OCI-LY3 (cell line): ENCODE data around the gene HOTAIR.

Experiments used
- H2AFZ ChIP-seq: fragments of 200-600, 300-600 bp; shearing (Covaris generic); 2 replicates; pipeline ENCODE4 v1.6.0; 2014; ENCODE audit warnings: antibody characterized with exemption, low read depth, low read length
- H3K27ac ChIP-seq: fragments of 200-600, 300-600 bp; sonication (generic); 2 replicates; pipeline ENCODE4 v1.5.1; 2014; ENCODE audit warnings: mild to moderate bottlenecking, low read length, moderate library complexity, mixed read lengths
- H3K27me3 ChIP-seq: fragments of 200-600, 300-600 bp; sonication (generic); 2 replicates; pipeline ENCODE4 v1.6.1; 2014; ENCODE audit warnings: low read depth, low read length, mixed read lengths
- H3K36me3 ChIP-seq: fragments of 200-600, 300-600 bp; sonication (generic); replicated peaks from 2 replicates; pipeline ENCODE3; 2014; ENCODE audit warnings: low read depth, low read length, mixed read lengths
- H3K4me1 ChIP-seq: fragments of 300-600, 200-600 bp; sonication (generic); 2 replicates; pipeline ENCODE4 v1.6.1; 2014; ENCODE audit warnings: low read length, mixed read lengths
- H3K4me2 ChIP-seq: fragments of 200-600, 300-600 bp; sonication (generic); 2 replicates; pipeline ENCODE4 v1.6.1; 2014; ENCODE audit warnings: low read length, mixed read lengths
- H3K4me3 ChIP-seq: fragments of 300-600, 200-600 bp; sonication (generic); 2 replicates; pipeline ENCODE4 v1.5.1; 2014; ENCODE audit warnings: antibody characterized with exemption, mild to moderate bottlenecking, low read length, moderate library complexity
- H3K79me2 ChIP-seq: fragments of 300-600, 200-600 bp; shearing (Covaris generic); 2 replicates; pipeline ENCODE4 v1.6.1; 2014; ENCODE audit warnings: mild to moderate bottlenecking, low read length, mixed read lengths
- H3K9ac ChIP-seq: fragments of 300-600, 200-600 bp; shearing (Covaris generic); 2 replicates; pipeline ENCODE4 v1.6.0; 2014; ENCODE audit warnings: mild to moderate bottlenecking, low read length, moderate library complexity
- H3K9me3 ChIP-seq: fragments of 200-600, 300-600 bp; shearing (Covaris generic); 2 replicates; pipeline ENCODE4 v1.6.1; 2014; ENCODE audit warnings: low read length, mixed read lengths; ENCODE audit not compliant: insufficient read depth
- H4K20me1 ChIP-seq: fragments of 200-600, 300-600 bp; sonication (generic); 2 replicates; pipeline ENCODE4 v1.6.1; 2016; ENCODE audit warnings: low read length, mixed read lengths; ENCODE audit not compliant: insufficient read depth
- EZH2phosphoT487 ChIP-seq: fragments of 200-600 bp; shearing (Covaris generic); IDR thresholded peaks from 2 replicates; pipeline ENCODE4 v1.6.1; 2018; ENCODE audit warnings: antibody characterized with exemption, mixed run types, low read depth
- TF ChIP-seq, protein P1 (sequence below): fragments of 200-600, 300-600 bp; sonication (generic); IDR thresholded peaks from 2 replicates; pipeline ENCODE4 v1.5.1; 2014; ENCODE audit warnings: antibody characterized with exemption, low read length, low read depth

HOTAIR gene

DNA sequence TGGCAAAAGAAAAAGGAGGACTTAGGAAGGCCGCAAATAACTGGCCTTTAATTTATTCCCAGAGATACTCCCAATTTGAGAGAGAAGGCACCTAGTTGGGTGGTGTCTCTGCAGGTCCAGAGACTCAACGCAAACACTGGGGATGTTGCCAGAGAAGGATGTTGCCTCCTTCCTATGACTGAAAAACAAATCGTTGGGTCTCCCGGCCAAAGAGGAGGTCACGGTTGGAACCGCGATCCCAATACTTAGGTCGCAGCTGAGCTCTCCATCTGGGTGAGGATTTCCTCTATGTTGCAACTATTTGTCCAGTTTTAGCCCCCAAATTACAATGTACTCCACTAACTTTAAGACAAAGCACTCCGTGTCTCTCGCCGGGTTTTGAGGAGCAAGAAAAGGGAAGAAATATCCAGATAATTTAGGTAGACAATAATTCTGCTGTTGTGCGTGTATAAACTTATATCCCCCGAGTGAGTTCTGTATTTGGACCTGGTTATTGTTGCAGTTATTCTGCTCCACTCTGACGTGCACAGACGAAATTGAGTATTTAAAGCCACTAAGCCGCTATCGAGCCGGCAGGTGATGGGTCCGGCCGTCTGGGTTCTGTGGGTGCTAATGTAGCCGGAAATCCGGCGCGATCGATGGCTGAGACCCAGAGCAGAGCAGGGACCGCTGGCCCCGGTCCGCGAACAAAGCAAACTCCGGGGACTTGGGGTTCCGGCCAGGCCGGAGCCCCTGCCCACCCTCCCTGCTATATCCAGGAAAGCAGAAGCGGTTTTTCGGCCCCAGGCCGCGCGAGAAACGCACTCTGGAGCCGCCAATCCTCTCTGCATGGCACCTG, 14.3 kb downstream of the HOTAIR start:
- Histone ChIP-seq H3K4me1 (peaks cover 23% of the 10 kb centered on the region), H3K36me3 (no peaks in the 10 kb centered on the region), H3K4me2 (no peak overlapping the region), H3K4me3 (no peak overlapping the region), H3K9ac (no peak overlapping the region), H4K20me1 (no peaks in the 10 kb centered on the region), H3K27ac (no peak overlapping the region), H3K79me2 (no peaks in the 10 kb centered on the region), H3K27me3 (peaks cover 17% of the 10 kb centered on the region), H3K9me3 (no peaks in the 10 kb centered on the region), H2AFZ (no peak overlapping the region)
- TF ChIP-seq EZH2phosphoT487 = no peak
- TF ChIP-seq, protein P1, sequence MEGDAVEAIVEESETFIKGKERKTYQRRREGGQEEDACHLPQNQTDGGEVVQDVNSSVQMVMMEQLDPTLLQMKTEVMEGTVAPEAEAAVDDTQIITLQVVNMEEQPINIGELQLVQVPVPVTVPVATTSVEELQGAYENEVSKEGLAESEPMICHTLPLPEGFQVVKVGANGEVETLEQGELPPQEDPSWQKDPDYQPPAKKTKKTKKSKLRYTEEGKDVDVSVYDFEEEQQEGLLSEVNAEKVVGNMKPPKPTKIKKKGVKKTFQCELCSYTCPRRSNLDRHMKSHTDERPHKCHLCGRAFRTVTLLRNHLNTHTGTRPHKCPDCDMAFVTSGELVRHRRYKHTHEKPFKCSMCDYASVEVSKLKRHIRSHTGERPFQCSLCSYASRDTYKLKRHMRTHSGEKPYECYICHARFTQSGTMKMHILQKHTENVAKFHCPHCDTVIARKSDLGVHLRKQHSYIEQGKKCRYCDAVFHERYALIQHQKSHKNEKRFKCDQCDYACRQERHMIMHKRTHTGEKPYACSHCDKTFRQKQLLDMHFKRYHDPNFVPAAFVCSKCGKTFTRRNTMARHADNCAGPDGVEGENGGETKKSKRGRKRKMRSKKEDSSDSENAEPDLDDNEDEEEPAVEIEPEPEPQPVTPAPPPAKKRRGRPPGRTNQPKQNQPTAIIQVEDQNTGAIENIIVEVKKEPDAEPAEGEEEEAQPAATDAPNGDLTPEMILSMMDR = no peak

DNA sequence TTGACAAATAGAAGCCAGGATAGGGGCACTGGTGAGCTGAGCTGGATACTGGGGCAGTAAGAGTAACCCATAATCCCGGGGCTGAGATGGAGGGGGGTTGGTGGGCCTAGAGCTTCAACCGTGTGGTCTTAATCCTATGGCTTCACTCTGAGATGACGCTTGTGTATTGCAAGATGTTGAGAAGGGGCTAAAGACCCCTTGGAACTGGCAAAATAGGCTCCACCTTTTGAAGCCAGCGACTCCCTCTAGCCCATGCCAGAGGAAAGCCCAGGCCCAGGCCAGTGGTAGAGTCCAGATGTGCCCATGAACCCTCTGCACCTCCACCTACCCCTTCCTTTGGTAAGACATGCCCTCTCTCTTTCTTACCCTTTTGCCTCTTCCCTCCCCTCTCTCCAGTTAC, 15.4 kb downstream of the HOTAIR start:
- H3K4me3 ChIP-seq = no peak overlapping the region
- no peaks in the 10 kb centered on the region for H3K9me3 ChIP-seq
- no peak overlapping the region for H2AFZ ChIP-seq
- H3K4me2 ChIP-seq = no peak overlapping the region
- H3K4me1 ChIP-seq = peaks cover 21% of the 10 kb centered on the region
- no peak overlapping the region for H3K9ac ChIP-seq
- no peak for TF ChIP-seq EZH2phosphoT487
- TF ChIP-seq, protein P1 = no peak
- H3K79me2 ChIP-seq = no peaks in the 10 kb centered on the region
- peaks cover 7% of the 10 kb centered on the region for H3K27me3 ChIP-seq
- H4K20me1 ChIP-seq = no peaks in the 10 kb centered on the region
- no peaks in the 10 kb centered on the region for H3K36me3 ChIP-seq
- H3K27ac ChIP-seq = no peak overlapping the region

- Histone ChIP-seq H2AFZ (no peak overlapping the region), H3K36me3 (no peaks in the 10 kb centered on the region), H3K9ac (no peak overlapping the region), H3K27ac (no peak overlapping the region), H3K4me1 (peaks cover 20% of the 10 kb centered on the region), H3K79me2 (no peaks in the 10 kb centered on the region), H3K4me2 (no peak overlapping the region), H3K27me3 (peaks cover 13% of the 10 kb centered on the region), H4K20me1 (no peaks in the 10 kb centered on the region), H3K9me3 (no peaks in the 10 kb centered on the region), H3K4me3 (no peak overlapping the region)
- TF ChIP-seq EZH2phosphoT487 = no peak
- TF ChIP-seq, protein P1 = no peak
Measured at GRCh38 chr12:53958128-53958527, 16.6 kb downstream of the HOTAIR start.

- Histone ChIP-seq H3K9ac (peak overlapping the region; percentile 33; the same call in 1 of the 2 replicates), H3K9me3 (no peaks in the 10 kb centered on the region), H3K27me3 (peaks cover 13% of the 10 kb centered on the region), H3K36me3 (no peaks in the 10 kb centered on the region), H4K20me1 (no peaks in the 10 kb centered on the region), H3K79me2 (no peaks in the 10 kb centered on the region), H3K4me3 (peak overlapping the region; percentile 58), H3K4me1 (peaks cover 20% of the 10 kb centered on the region), H3K4me2 (peak overlapping the region; percentile 79), H3K27ac (no peak overlapping the region), H2AFZ (peak overlapping the region; percentile 75)
- no peak for TF ChIP-seq EZH2phosphoT487
- TF ChIP-seq, protein P1 = no peak
Measured at GRCh38 chr12:53956914-53957536, 17.7 kb downstream of the HOTAIR start.
